Parathyroid adenoma (tissue), 2 donors: ENCODE measurements around the gene RGN.
"Not testable (repeated sequence)": the region's sequence is repeated elsewhere in the genome, so short reads cannot be mapped to it uniquely, and the experiment has no call there.

Experiments used
- H2AFZ ChIP-seq: fragments of 300-600 bp; sonication (generic); one replicate; pipeline ENCODE4 v1.7.0; 2017; ENCODE audit warnings: antibody characterized with exemption, mild to moderate bottlenecking
- H3K27ac ChIP-seq: fragments of 300-600 bp; sonication (generic); one replicate; pipeline ENCODE4 v1.7.0; 2017
- H3K27me3 ChIP-seq: fragments of 300-600 bp; sonication (generic); one replicate; pipeline ENCODE4 v1.7.0; 2017; ENCODE audit warnings: low read length; ENCODE audit not compliant: control insufficient read depth, insufficient read depth
- H3K36me3 ChIP-seq: fragments of 300-600 bp; sonication (generic); one replicate; pipeline ENCODE4 v1.7.0; 2017; ENCODE audit warnings: low read length; ENCODE audit not compliant: control insufficient read depth, insufficient read depth
- H3K4me1 ChIP-seq: fragments of 300-600 bp; sonication (generic); one replicate; pipeline ENCODE4 v1.7.0; 2017; ENCODE audit warnings: control low read depth
- H3K4me2 ChIP-seq: fragments of 300-600 bp; sonication (generic); one replicate; pipeline ENCODE4 v1.7.0; 2017; ENCODE audit warnings: low read length
- H3K4me3 ChIP-seq: fragments of 300-600 bp; sonication (generic); one replicate; pipeline ENCODE4 v1.7.0; 2017; ENCODE audit warnings: low read depth, low read length
- H3K79me2 ChIP-seq: fragments of 300-600 bp; sonication (generic); one replicate; pipeline ENCODE4 v1.7.0; 2017; ENCODE audit warnings: control low read depth
- H3K9ac ChIP-seq: fragments of 300-600 bp; sonication (generic); one replicate; pipeline ENCODE4 v1.7.0; 2017; ENCODE audit warnings: mild to moderate bottlenecking
- H3K9me3 ChIP-seq: fragments of 300-600 bp; sonication (generic); one replicate; pipeline ENCODE4 v1.7.0; 2017; ENCODE audit warnings: low read length; ENCODE audit not compliant: control insufficient read depth
- TF ChIP-seq, protein P1 (sequence below): fragments of 300-600 bp; sonication (generic); IDR thresholded peaks from one replicate; pipeline ENCODE4 v1.7.0; 2017; ENCODE audit warnings: antibody characterized with exemption, mild to moderate bottlenecking
- donor health status: primary hyperparathyroidism.

Gene RGN

GRCh38 chrX:47097018-47097417 lies 18.8 kb downstream of the RGN start:
- Histone ChIP-seq H3K79me2 (no peaks in the 10 kb centered on the region), H3K4me3 (no peak overlapping the region), H3K27ac (no peak overlapping the region), H3K9ac (no peak overlapping the region), H3K4me1 (no peaks in the 10 kb centered on the region), H3K4me2 (no peak overlapping the region), H2AFZ (no peak overlapping the region), H3K9me3 (no peaks in the 10 kb centered on the region), H3K27me3 (no peaks in the 10 kb centered on the region), H3K36me3 (no peaks in the 10 kb centered on the region)
- TF ChIP-seq, protein P1, sequence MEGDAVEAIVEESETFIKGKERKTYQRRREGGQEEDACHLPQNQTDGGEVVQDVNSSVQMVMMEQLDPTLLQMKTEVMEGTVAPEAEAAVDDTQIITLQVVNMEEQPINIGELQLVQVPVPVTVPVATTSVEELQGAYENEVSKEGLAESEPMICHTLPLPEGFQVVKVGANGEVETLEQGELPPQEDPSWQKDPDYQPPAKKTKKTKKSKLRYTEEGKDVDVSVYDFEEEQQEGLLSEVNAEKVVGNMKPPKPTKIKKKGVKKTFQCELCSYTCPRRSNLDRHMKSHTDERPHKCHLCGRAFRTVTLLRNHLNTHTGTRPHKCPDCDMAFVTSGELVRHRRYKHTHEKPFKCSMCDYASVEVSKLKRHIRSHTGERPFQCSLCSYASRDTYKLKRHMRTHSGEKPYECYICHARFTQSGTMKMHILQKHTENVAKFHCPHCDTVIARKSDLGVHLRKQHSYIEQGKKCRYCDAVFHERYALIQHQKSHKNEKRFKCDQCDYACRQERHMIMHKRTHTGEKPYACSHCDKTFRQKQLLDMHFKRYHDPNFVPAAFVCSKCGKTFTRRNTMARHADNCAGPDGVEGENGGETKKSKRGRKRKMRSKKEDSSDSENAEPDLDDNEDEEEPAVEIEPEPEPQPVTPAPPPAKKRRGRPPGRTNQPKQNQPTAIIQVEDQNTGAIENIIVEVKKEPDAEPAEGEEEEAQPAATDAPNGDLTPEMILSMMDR: no peak

DNA sequence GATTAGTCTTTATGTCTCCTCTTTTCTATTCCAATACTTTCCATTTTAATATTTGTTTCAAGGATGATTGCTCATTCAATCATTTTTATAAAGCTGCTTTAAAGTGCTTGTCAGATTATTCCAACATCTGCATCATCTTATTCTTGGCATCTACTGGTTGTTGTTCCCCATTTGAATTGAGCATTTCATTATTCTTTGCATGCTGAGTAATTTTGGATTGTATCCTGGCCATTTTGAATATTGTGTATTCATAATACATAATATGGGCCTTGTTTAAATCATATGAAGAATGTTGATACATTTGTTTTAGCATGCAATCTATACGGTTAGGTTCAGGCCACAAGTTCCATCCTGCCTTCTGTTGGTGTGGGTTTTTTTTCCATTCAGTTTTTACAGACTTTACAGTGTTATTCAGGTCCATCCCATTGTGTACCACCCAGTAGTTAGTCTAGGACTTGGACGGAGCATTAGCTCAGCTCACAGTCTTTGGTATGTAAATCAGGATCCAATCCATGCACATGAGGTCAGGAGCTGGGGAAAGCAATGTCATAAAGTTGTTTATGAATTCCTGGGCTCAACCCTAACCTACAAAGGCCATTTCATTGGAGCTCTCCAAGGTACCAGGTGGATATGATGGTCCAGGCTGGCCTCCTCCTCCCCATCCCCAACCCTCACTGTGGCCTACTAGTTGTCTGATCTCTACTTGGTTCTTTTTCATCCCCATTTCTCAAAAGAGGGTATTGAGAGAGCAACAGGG lies 20.3 kb downstream of the RGN start:
- Histone ChIP-seq H3K27ac (no peak overlapping the region), H3K9me3 (no peaks in the 10 kb centered on the region), H3K4me3 (no peak overlapping the region), H3K4me2 (no peak overlapping the region), H3K27me3 (no peaks in the 10 kb centered on the region), H3K4me1 (no peaks in the 10 kb centered on the region), H2AFZ (no peak overlapping the region), H3K9ac (no peak overlapping the region), H3K79me2 (no peaks in the 10 kb centered on the region), H3K36me3 (no peaks in the 10 kb centered on the region)
- TF ChIP-seq, protein P1: no peak

GRCh38 chrX:47101206-47101605 lies 23.0 kb downstream of the RGN start:
- H2AFZ ChIP-seq: no peak overlapping the region
- TF ChIP-seq, protein P1: no peak
- no peaks in the 10 kb centered on the region for H3K27me3 ChIP-seq
- H3K36me3 ChIP-seq: no peaks in the 10 kb centered on the region
- no peaks in the 10 kb centered on the region for H3K79me2 ChIP-seq
- H3K27ac ChIP-seq: no peak overlapping the region
- no peaks in the 10 kb centered on the region for H3K4me1 ChIP-seq
- H3K9me3 ChIP-seq: no peaks in the 10 kb centered on the region
- H3K4me3 ChIP-seq: no peak overlapping the region
- no peak overlapping the region for H3K4me2 ChIP-seq
- H3K9ac ChIP-seq: no peak overlapping the region

GRCh38 chrX:47110936-47111615 lies 32.8 kb downstream of the RGN start:
- not testable (repeated sequence) for H3K9me3 ChIP-seq, H3K79me2 ChIP-seq, H3K4me2 ChIP-seq, H2AFZ ChIP-seq, H3K9ac ChIP-seq, H3K4me1 ChIP-seq, H3K27ac ChIP-seq, H3K27me3 ChIP-seq, H3K4me3 ChIP-seq, H3K36me3 ChIP-seq

DNA sequence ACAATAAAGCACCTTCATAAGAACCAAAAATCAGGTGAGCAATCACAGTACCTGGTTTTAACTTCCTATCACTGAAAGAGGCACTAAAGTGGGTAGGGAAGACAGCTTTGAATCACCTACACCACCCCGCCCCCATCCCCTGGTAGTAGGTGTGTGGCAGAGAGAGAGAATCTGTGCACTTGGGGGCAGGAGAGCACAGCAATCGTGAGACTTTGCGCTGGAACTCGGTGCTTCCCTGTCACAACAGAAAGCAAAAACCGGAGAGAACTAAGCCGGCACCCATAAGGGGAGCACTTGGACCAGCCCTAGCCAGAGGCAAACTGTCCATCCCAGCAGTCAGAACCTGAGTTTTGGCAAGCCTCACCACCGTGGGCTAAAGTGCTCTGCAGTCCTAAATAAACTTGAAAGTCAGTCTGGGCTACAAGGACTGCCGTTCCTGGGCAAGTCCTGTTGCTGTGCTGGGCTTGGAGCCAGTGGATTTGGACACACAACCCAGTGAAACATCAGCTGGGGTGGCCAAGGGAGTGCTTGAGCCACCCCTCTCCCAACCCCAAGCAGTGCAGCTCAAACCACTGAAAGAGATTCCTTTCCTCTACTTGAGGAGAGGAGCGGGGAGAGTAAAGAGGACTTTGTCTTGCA lies 34.2 kb downstream of the RGN start:
- Histone ChIP-seq H3K9ac (no peak overlapping the region), H3K27ac (no peak overlapping the region), H3K79me2 (no peaks in the 10 kb centered on the region), H3K9me3 (no peaks in the 10 kb centered on the region), H3K4me1 (no peaks in the 10 kb centered on the region), H3K4me3 (no peak overlapping the region), H3K27me3 (no peaks in the 10 kb centered on the region), H2AFZ (no peak overlapping the region), H3K36me3 (no peaks in the 10 kb centered on the region), H3K4me2 (no peak overlapping the region)
- TF ChIP-seq, protein P1: no peak

- not testable (repeated sequence) for H3K27ac ChIP-seq, H3K9ac ChIP-seq, H3K36me3 ChIP-seq, H3K4me2 ChIP-seq, H3K4me3 ChIP-seq, H2AFZ ChIP-seq, H3K27me3 ChIP-seq, H3K79me2 ChIP-seq, H3K4me1 ChIP-seq, H3K9me3 ChIP-seq
Observed at GRCh38 chrX:47116551-47117110, 38.4 kb downstream of the RGN start.

- H3K27me3 ChIP-seq, H3K4me3 ChIP-seq, H3K9me3 ChIP-seq, H3K9ac ChIP-seq, H3K36me3 ChIP-seq, H2AFZ ChIP-seq, H3K79me2 ChIP-seq, H3K4me2 ChIP-seq, H3K4me1 ChIP-seq, H3K27ac ChIP-seq: not testable (repeated sequence)
Observed at GRCh38 chrX:47124466-47124865, 46.2 kb downstream of the RGN start.
